Measurements from ENCODE around the gene ZFAND3. TPM values are rescaled to one million over a fixed set of nuclear protein-coding genes. Genes with fewer than 3 reads are reported as not detected.

The ZFAND3 gene
- total and polyA plus RNA-seq, 2 experiments from 2014 or later: 16.9 to 28.2 TPM

DNA sequence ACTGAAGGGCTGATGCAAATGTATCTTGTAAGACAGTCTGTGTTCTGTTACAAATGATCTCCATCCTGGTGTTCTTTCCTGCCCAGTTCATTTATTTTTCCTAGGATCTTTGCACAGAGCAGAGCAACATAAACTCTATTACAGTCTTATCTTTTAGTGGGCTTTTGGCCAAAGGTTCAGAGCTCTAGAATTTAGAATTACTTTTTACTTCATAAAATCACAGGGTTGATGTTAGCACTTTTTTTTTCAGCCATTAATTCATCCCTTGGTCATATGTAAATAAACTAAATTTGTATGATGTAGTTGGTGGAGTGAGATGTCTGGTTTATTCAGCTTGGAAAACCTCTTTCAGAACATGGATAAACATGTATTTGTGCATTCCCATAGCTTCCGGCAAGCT, 181.9 kb downstream of the ZFAND3 start:
- peaks cover 10% of the 10 kb centered on the region; the same call in 1 of the 2 replicates for H3K4me1 ChIP-seq (ENCODE audit: insufficient read depth)
- peaks cover 2% of the 10 kb centered on the region for H3K27me3 Mint-ChIP-seq (ENCODE audit: insufficient read depth, low read depth, poor library complexity)
- no peaks in the 10 kb centered on the region for H3K9me3 Mint-ChIP-seq
- DNase-seq (ENCODE audit: low spot score): no peak
- no peak overlapping the region for H3K27ac Mint-ChIP-seq
- no peaks in the 10 kb centered on the region; the same call in 2 of the 3 replicates for H3K36me3 Mint-ChIP-seq (ENCODE audit: low read depth)
- H2AFZ ChIP-seq: no peak overlapping the region
- H3K4me1 Mint-ChIP-seq: peaks cover 13% of the 10 kb centered on the region
- H4K20me1 ChIP-seq (replicated peaks; ENCODE audit: insufficient read depth): peaks cover 15% of the 10 kb centered on the region
- H3F3A ChIP-seq (replicated peaks; ENCODE audit: low read depth): no peaks in the 10 kb centered on the region
- no peak overlapping the region for H3K4me2 ChIP-seq
- H3K27ac ChIP-seq (ENCODE audit: low read depth): no peak overlapping the region
- H3K4me3 Mint-ChIP-seq: no peak overlapping the region
- no peak for ATAC-seq
- TF ChIP-seq EZH2phosphoT487 (IDR thresholded peaks at IDR 0.05; ENCODE audit: unreplicated experiment): no peak
- no peak for TF ChIP-seq JUNB (IDR thresholded peaks at IDR 0.05; ENCODE audit: unreplicated experiment)
- TF ChIP-seq EZH2 (IDR thresholded peaks at IDR 0.05; ENCODE audit: low read depth, unreplicated experiment): no peak
- TF ChIP-seq, protein P1, sequence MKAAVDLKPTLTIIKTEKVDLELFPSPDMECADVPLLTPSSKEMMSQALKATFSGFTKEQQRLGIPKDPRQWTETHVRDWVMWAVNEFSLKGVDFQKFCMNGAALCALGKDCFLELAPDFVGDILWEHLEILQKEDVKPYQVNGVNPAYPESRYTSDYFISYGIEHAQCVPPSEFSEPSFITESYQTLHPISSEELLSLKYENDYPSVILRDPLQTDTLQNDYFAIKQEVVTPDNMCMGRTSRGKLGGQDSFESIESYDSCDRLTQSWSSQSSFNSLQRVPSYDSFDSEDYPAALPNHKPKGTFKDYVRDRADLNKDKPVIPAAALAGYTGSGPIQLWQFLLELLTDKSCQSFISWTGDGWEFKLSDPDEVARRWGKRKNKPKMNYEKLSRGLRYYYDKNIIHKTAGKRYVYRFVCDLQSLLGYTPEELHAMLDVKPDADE (IDR thresholded peaks at IDR 0.05): no peak
- TF ChIP-seq CTCF (conservative IDR thresholded peaks at IDR 0.05; ENCODE audit: low read depth in 2 of 2): no peak
- TF ChIP-seq, protein P2, sequence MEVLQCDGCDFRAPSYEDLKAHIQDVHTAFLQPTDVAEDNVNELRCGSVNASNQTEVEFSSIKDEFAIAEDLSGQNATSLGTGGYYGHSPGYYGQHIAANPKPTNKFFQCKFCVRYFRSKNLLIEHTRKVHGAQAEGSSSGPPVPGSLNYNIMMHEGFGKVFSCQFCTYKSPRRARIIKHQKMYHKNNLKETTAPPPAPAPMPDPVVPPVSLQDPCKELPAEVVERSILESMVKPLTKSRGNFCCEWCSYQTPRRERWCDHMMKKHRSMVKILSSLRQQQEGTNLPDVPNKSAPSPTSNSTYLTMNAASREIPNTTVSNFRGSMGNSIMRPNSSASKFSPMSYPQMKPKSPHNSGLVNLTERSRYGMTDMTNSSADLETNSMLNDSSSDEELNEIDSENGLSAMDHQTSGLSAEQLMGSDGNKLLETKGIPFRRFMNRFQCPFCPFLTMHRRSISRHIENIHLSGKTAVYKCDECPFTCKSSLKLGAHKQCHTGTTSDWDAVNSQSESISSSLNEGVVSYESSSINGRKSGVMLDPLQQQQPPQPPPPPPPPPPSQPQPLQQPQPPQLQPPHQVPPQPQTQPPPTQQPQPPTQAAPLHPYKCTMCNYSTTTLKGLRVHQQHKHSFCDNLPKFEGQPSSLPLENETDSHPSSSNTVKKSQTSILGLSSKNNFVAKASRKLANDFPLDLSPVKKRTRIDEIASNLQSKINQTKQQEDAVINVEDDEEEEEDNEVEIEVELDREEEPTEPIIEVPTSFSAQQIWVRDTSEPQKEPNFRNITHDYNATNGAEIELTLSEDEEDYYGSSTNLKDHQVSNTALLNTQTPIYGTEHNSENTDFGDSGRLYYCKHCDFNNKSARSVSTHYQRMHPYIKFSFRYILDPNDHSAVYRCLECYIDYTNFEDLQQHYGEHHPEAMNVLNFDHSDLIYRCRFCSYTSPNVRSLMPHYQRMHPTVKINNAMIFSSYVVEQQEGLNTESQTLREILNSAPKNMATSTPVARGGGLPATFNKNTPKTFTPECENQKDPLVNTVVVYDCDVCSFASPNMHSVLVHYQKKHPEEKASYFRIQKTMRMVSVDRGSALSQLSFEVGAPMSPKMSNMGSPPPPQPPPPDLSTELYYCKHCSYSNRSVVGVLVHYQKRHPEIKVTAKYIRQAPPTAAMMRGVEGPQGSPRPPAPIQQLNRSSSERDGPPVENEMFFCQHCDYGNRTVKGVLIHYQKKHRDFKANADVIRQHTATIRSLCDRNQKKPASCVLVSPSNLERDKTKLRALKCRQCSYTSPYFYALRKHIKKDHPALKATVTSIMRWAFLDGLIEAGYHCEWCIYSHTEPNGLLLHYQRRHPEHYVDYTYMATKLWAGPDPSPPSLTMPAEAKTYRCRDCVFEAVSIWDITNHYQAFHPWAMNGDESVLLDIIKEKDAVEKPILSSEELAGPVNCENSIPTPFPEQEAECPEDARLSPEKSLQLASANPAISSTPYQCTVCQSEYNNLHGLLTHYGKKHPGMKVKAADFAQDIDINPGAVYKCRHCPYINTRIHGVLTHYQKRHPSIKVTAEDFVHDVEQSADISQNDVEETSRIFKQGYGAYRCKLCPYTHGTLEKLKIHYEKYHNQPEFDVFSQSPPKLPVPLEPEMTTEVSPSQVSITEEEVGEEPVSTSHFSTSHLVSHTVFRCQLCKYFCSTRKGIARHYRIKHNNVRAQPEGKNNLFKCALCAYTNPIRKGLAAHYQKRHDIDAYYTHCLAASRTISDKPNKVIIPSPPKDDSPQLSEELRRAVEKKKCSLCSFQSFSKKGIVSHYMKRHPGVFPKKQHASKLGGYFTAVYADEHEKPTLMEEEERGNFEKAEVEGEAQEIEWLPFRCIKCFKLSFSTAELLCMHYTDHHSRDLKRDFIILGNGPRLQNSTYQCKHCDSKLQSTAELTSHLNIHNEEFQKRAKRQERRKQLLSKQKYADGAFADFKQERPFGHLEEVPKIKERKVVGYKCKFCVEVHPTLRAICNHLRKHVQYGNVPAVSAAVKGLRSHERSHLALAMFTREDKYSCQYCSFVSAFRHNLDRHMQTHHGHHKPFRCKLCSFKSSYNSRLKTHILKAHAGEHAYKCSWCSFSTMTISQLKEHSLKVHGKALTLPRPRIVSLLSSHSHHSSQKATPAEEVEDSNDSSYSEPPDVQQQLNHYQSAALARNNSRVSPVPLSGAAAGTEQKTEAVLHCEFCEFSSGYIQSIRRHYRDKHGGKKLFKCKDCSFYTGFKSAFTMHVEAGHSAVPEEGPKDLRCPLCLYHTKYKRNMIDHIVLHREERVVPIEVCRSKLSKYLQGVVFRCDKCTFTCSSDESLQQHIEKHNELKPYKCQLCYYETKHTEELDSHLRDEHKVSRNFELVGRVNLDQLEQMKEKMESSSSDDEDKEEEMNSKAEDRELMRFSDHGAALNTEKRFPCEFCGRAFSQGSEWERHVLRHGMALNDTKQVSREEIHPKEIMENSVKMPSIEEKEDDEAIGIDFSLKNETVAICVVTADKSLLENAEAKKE (CRISPR knock-in tag; IDR thresholded peaks at IDR 0.05): no peak
- TF ChIP-seq ZNF114 (CRISPR knock-in tag; IDR thresholded peaks at IDR 0.05): no peak
- TF ChIP-seq REST (IDR thresholded peaks at IDR 0.05; ENCODE audit: unreplicated experiment): no peak
- no peaks in the 10 kb centered on the region for H3K36me3 ChIP-seq (ENCODE audit: insufficient read depth)
- no peaks in the 10 kb centered on the region for H3K27me3 ChIP-seq (ENCODE audit: insufficient read depth)
- H3K4me3 ChIP-seq: no peak overlapping the region
- H3K79me2 ChIP-seq (replicated peaks; ENCODE audit: insufficient read depth): peaks cover 32% of the 10 kb centered on the region; the same call in 1 of the 2 replicates
- H3K9me2 ChIP-seq (ENCODE audit: insufficient read depth): no peaks in the 10 kb centered on the region

Measured in GM23338 (cell line).